NCI-H69 (cell line): ENCODE data around the gene SMOC2.

Experiments used
- DNase-seq: peaks from one replicate; lab custom pipeline; 2025; lab: John Stamatoyannopoulos, UW

The SMOC2 gene

DNA sequence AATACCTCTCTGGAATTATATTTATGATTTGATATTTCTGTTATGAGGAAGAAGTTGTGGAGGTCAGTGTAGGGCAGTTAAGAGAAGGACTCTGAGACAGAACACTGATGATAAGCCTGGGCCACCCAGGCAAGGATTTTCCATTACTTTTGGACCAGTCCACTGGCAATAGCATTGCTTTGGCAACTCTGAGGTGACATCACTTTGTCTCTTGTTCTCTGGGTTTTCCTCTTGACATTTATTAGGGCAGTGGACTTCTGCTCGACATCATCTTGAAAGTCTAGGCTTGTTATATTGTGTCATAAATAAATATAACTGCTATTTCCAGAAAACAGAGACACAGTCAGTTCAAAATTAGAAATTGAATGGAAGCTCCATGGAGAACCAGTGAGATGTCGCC is 268.0 kb downstream of the SMOC2 start:
- DNase-seq, result no peak

DNA sequence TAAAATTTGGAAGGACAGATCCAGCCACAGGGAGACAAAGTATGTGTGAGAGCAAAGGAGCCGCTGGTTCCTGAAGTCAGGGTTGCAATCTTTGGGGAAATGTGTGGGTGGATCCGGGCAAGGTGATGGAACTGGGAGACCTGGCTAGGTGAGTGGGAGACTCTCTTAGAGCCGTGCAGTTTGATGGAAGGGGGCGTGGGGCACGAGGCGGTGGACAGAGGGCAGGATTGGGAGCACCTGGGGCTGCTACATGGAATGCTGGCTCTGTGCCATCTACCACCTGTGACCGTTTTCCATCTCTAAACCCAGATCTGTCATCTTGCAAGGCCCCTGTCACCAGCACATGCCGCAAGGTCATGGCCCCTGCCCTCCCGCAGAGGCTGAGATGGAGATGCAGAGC is 268.4 kb downstream of the SMOC2 start:
- no peak for DNase-seq

DNA sequence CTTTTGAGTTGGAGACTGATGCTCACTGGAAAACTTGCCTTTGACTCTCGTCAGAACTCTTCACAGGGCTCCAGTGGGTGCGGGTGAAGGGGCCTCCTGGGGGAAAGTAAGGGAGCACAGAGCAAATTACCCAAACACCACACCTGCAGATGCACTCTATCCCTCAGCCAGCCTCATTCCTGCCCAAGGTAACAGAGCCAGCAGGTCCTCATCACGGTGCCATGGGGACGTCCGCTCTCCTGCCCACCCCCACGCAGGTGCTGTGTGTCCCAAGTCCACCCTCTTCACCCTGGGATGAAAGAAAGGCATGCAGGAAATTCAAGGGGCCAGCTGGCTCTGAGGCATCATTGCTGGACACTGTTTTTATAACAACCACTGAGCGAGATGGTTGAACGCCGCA is 269.0 kb downstream of the SMOC2 start:
- no peak for DNase-seq

DNA sequence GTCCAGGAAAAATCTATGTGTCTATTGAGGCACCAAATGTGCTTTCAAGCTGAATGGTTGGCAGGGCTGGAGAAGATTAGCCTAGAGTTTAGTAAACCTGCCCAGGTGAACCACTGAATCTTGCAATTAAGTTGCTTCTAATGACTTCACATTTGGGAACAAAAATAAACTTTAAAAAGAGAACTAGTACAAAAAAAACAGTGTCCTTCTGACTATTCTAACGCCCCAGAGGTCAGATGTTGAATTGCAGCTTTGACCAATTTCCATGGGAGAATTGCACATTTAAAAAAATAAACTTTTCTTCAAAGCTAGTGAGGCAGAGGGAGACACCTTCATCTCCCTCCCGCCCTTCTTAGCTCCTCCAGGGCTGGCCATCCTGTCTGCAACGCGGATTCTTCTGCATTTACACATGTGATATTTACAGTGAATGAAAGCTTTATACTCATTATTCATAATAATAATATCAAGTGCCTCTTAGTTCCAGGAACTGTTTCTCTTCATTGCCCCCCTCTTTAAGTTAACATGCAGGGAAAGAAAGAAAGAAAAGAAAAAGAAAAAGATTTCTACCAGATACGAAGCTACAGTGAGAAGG is 270.2 kb downstream of the SMOC2 start:
- DNase-seq, result no peak

DNA sequence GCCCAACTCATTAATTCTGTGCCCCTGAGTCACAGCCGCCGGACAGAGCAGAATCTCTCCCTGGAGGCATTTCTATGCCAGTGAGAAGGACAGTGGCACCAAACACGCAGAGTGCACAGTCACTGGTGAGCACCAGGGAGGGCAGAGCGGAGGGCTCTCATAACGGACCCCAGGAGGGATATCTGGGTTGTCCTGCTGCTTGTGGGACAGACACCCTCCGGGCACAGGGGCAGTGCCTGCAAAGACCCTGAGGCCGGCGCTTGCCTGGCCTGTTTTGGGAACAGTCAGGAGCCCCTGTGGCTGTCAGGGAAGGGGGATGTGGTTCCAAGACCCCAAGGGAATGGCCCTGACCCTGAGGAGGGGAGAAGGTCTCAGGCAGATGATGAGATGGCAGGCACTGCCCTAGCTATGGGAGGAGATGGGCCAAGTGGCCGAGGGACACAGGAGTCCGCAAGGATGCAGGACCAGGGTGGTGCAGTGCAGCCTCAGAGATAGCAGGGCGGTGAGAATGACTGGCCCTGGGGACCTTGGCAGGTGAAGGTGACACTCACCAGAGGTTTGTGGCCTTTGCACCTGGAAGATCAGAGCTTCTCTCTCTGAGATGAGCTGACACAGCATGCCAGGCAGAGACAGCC is 270.8 kb downstream of the SMOC2 start:
- DNase-seq, result no peak

DNA sequence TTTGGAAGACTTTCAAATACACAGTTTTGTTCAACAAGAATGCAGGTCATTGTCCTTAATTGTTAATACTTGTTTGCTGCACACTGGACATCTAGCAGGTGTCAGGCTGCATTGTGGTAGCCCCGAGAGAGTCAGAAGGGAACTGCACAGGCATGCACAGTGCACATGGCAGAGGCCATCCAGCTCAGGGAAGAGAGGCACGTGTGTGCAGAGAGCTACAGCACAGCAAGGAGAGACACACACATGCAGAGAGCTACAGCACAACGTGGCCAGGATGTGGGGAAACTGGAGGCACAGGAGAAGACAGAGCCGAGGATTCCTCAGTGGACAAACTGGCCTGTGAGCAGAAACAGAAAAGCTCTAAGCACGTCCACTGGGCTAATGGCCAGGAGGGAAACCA is 272.0 kb downstream of the SMOC2 start:
- DNase-seq, result no peak

DNA sequence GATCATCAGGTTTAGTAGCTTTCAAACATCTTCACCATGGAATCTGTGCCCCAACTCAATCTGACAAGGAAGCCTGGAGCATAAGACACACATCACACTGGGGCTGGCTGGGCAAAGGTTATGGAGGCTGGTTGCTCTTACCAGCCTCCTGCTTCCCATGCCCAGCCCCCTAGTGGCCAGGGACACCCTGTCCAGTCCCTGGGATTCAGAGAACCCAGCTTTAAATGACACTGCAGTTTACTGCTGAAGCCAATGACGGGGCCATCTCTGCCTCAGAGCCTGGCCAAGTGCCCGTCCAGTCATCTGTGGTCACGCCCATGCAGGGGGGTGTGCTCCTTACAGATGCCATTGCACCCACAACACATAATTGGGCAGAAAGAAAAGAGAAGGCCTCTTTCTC is 272.9 kb downstream of the SMOC2 start:
- no peak for DNase-seq

DNA sequence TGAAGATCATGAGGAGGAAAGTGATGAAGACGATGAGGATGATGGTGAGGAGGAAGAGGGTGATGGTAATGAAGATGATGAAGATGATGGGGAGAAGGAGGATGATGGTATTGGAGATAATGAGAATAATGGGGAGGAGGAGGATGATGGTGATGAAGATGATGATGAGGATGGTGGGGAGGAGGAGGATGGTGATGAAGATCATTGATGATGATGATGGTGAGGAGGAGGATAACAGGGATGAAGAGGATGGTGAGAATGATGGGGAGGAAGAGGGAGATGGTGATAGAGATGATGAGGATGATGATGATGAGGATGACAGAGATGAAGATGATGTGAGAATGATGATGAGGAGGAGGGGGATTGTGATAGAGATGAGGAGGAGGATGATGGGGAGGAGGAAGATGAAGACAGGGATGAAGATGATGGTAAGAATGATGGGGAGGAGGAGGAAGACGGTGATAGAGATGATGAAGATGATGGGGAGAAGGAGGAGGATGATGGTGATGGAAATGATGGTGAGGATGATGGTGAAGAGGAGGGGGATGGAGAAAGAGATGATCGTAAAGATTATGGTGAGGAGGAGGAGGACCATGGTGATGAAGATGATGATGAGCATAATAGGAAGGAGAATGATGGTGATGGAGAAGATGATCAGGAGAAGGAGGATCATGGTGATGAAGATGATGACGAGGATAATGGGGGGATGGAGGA is 273.7 kb downstream of the SMOC2 start:
- no peak for DNase-seq

DNA sequence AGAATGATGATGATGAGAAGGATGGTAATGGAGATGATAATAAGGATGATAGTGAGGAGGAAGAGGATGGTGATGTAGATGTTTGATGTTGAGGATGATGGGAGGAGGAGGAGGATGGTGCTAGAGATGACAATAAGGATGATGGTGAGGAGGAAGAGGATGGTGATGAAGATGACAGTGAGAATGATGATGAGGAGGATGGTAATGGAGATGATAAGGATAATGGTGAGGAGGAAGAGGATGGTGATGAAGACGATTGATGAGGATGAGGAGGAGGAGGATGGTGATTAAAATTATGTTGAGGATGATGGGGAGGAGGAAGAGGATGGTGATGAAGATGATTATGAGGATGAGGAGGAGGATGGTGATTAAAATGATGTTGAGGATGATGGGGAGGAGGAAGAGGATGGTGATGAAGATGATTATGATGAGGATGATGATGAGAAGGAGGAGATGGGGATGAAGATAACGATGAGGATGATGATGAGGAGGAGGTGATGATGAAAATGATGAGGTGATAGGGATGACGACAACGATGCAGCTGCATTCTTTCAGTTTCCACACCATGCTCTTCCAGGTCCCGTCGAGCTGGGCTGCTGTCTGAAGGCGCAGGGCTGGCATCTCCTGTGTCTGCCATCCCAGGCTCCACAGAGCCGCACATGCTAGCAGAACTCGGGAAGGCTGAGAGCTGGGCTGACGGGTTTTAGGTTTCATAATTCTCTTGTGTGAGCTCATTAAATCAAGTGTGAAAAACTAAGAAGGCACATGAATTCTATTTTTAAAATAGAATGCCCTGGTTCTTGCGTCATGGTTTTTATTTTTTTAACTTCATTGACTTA is 274.9 kb downstream of the SMOC2 start:
- no peak for DNase-seq

DNA sequence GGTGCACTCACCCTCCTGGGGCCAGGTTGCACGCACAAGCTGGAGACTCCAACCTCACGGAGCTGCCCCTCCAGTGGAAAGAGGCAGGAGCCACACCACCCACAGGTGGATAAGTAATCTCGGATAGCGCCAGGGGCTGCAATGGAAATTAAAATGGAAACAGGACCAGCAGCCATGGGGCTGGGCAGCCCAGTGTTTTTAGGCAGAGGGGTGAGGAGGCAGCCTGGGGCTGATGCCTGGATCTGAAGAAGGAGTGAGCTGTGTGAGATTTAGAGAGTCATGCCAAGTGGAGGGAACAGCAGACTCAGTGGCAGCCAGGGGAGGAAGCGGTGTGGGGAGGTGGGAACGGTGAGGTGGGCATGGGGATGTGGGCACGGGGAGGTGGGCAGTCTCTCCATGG is 275.6 kb downstream of the SMOC2 start:
- no peak for DNase-seq

DNA sequence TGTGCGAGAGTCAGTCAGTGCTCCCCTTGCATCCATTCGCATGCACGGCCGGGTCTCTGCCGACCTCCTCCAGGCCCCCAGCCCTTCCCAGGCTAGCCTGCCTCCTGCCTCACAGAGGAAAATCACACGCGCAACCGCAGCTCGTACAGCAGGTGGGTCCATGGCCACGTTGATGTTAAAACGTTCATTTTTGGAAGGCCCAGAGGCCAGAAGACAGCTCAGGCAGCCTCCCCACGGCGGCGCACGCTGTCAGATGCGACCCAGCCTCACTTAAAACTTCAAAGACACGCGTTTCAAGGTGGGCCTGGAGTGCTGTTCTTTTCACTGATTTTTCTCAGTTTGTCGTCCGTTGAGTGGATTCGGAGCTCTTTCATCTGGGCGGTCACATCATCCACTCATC is 276.5 kb downstream of the SMOC2 start:
- no peak for DNase-seq
